HepG2 (cell line): Measurements from ENCODE around the gene GPS1. TPM values are rescaled to one million over a fixed set of nuclear protein-coding genes. Genes with fewer than 3 reads are reported as not detected.

Experiments
- ATAC-seq: fragments of 200-7000 bp; cut with Tn5 transposase; 3 replicates; pipeline ENCODE4 v1.9.1; 2020; ENCODE audit warnings: mild to moderate bottlenecking, moderate library complexity
- BruUV-seq: library from RNA; stranded (reverse); fragments of 400-500 nt; replicated peaks from 2 replicates; lab custom pipeline; 2021; lab: Mats Ljungman, UMichigan
- CTCF ChIA-PET: fragments of 300-600 bp; formaldehyde crosslinking; extraction: SDS; loops from one replicate; lab custom pipeline; 2021; ENCODE audit warnings: low total read pairs, inconsistent platforms, low intra/inter-chr PET ratio; lab: Yijun Ruan, JAX
- POLR2A ChIA-PET: fragments of 350-600 bp; sonication (Branson Sonifier 250); formaldehyde crosslinking; loops from one replicate; lab custom pipeline; 2020; ENCODE audit warnings: antibody characterized with exemption, inconsistent platforms; lab: Yijun Ruan, JAX
- DNase-seq: peaks from one replicate; pipeline ENCODE4 v3.0.0-alpha.2; 2015; ENCODE audit warnings: low spot score
- FAIRE-seq: peaks from 3 replicates; lab custom pipeline; 2011; peaks lifted over from hg19 to GRCh38; lab: Jason Lieb, UNC
- H2AFZ ChIP-seq: one replicate; pipeline ENCODE4 v1.6.1; 2011; ENCODE audit warnings: low read length, inconsistent platforms
- H3K27ac ChIP-seq: fragments of 300-600 bp; 3 replicates; pipeline ENCODE4 v1.8.0; 2011; ENCODE audit warnings: mixed run types, mild to moderate bottlenecking, mixed read lengths, low read length, inconsistent platforms; ENCODE audit not compliant: insufficient read depth; ENCODE audit errors: extremely low read length
- H3K27me3 ChIP-seq, 2 experiments: fragments of 200-600 bp in 1 of 2; 2 replicates in 1 of 2; 3 replicates in 1 of 2; pipeline versions ENCODE4 v1.6.0 to v1.8.0; 2011; ENCODE audit warnings: low read length in 2 of 2, mild to moderate bottlenecking in 2 of 2, moderate library complexity in 2 of 2, inconsistent platforms in 1 of 2; ENCODE audit not compliant: insufficient read depth in 2 of 2, control insufficient read depth in 1 of 2
- H3K36me3 ChIP-seq, 2 experiments: fragments of 200-600 bp in 1 of 2; replicated peaks in 1 of 2; 2 replicates in 1 of 2; 3 replicates in 1 of 2; pipeline versions ENCODE4 v1.5.1 to v1.8.0; 2011; ENCODE audit warnings: low read length in 2 of 2, inconsistent platforms in 1 of 2; ENCODE audit not compliant: insufficient read depth in 2 of 2, control insufficient read depth in 1 of 2
- H3K4me1 ChIP-seq: 2 replicates; pipeline ENCODE4 v1.5.1; 2012; ENCODE audit warnings: low read length, inconsistent platforms; ENCODE audit not compliant: insufficient read depth
- H3K4me2 ChIP-seq: 2 replicates; pipeline ENCODE4 v1.6.0; 2011; ENCODE audit warnings: low read depth, low read length, inconsistent platforms
- H3K4me3 ChIP-seq, 3 experiments: fragments of 200-600 bp in 1 of 3; sonication (generic), shearing (Covaris generic) in 1 of 3; replicated peaks in 1 of 3; 2 replicates each; pipeline ENCODE4 v1.5.1; 2011 to 2016; ENCODE audit warnings: low read length in 3 of 3, inconsistent platforms in 2 of 3, low read depth in 2 of 3, mild to moderate bottlenecking in 2 of 3, control low read depth in 1 of 3, mixed read lengths in 1 of 3; ENCODE audit not compliant: insufficient read depth in 1 of 3
- H3K79me2 ChIP-seq: one replicate; pipeline ENCODE4 v1.6.1; 2011; ENCODE audit warnings: low read length, inconsistent platforms; ENCODE audit not compliant: insufficient read depth
- H3K9ac ChIP-seq: 2 replicates; pipeline ENCODE4 v1.6.0; 2011; ENCODE audit warnings: mild to moderate bottlenecking, low read depth, low read length, inconsistent platforms; ENCODE audit not compliant: insufficient read depth
- H3K9me3 ChIP-seq: 2 replicates; pipeline ENCODE4 v1.5.1; 2012; ENCODE audit warnings: mild to moderate bottlenecking, low read length
- H4K20me1 ChIP-seq: 2 replicates; pipeline ENCODE4 v1.6.0; 2011; ENCODE audit warnings: inconsistent platforms, mild to moderate bottlenecking, low read length, moderate library complexity; ENCODE audit not compliant: insufficient read depth
- AGO2 ChIP-seq: fragments of 200-400 bp; formaldehyde crosslinking; optimal IDR thresholded peaks from 2 replicates; pipeline ENCODE3; 2017; ENCODE audit warnings: mild to moderate bottlenecking, low read depth, low read length, moderate library complexity
- ARNT2 ChIP-seq: sonication (generic); formaldehyde crosslinking; IDR thresholded peaks from 2 replicates; pipeline ENCODE4 v1.8.0; 2022; ENCODE audit warnings: mild to moderate bottlenecking, low read depth, missing genetic modification reagents, moderate library complexity
- NR2C2 ChIP-seq: sonication (generic); formaldehyde crosslinking; IDR thresholded peaks from 2 replicates; pipeline ENCODE4 v1.4.0; 2020; ENCODE audit warnings: missing genetic modification reagents, mild to moderate bottlenecking, moderate library complexity, borderline replicate concordance
- PCBP1 ChIP-seq: fragments of 200-400 bp; formaldehyde crosslinking; IDR thresholded peaks from 2 replicates; pipeline ENCODE4 v1.6.1; 2017; ENCODE audit warnings: mild to moderate bottlenecking, low read depth, low read length, borderline replicate concordance
- RBFOX2 ChIP-seq: fragments of 200-400 bp; formaldehyde crosslinking; IDR thresholded peaks from 2 replicates; pipeline ENCODE4 v1.6.1; 2017; ENCODE audit warnings: low read depth, mild to moderate bottlenecking, low read length
- RFXAP ChIP-seq: sonication (generic); formaldehyde crosslinking; IDR thresholded peaks from 2 replicates; pipeline ENCODE4 v1.4.0; 2020; ENCODE audit warnings: missing genetic modification reagents, borderline replicate concordance
- SRY ChIP-seq: sonication (generic); formaldehyde crosslinking; IDR thresholded peaks from 2 replicates; pipeline ENCODE4 v1.8.0; 2022; ENCODE audit warnings: mild to moderate bottlenecking, missing genetic modification reagents
- ZMYM4 ChIP-seq: sonication (generic); formaldehyde crosslinking; IDR thresholded peaks from 2 replicates; pipeline ENCODE4 v1.8.1; 2023; ENCODE audit warnings: mild to moderate bottlenecking, missing genetic modification reagents
- WGBS: methylation state at CpG from one replicate; pipeline ENCODE4 v1.1.6; 2017; ENCODE audit warnings: low lambda C conversion rate; 5-methylcytosine and 5-hydroxymethylcytosine counted together
- in situ Hi-C: cut with HindIII; loops from 2 replicates; pipeline ENCODE4 v1.10.0; 2017; ENCODE audit warnings: low pct_unique_long_range_greater_than_20kb; ENCODE audit not compliant: extremely low pct_ligation_motif_present
- intact Hi-C: fragments of 100-400 bp; cut with micrococcal nuclease; formaldehyde crosslinking; loops from one replicate; pipeline ENCODE4 v1.10.0; 2022; ENCODE audit not compliant: unreplicated experiment
- polyA plus RNA-seq, 8 experiments: library from polyadenylated mRNA; depleted of rRNA in 3 of 8; stranded (reverse) in 7 of 8; unstranded in 1 of 8; fragments of >200 nt; fragmentation: Illumina TruSeq in 4 of 8; extraction: Trizol in 4 of 8; gene quantifications; 2 replicates each; pipeline versions ENCODE4 v1.2.1 to v1.2.3, GENCODE V29; 2011 to 2016; ENCODE audit warnings: low read depth in 4 of 8, missing spikeins in 1 of 8, mixed read lengths in 1 of 8; ENCODE audit not compliant: insufficient read depth in 1 of 8
- total RNA-seq, 5 experiments: library from RNA; depleted of rRNA; stranded (reverse); fragments of >200 nt; fragmentation: Illumina TruSeq; extraction: Trizol; gene quantifications; 2 replicates each; pipeline ENCODE4 v1.2.3, GENCODE V29; 2016; ENCODE audit warnings: low read depth in 1 of 5

Gene GPS1
- total and polyA plus RNA-seq, 2 of the 13 experiments (the other 11 are each of a cell fraction or from before 2014, with no cell fraction given): 124 to 128 TPM

DNA sequence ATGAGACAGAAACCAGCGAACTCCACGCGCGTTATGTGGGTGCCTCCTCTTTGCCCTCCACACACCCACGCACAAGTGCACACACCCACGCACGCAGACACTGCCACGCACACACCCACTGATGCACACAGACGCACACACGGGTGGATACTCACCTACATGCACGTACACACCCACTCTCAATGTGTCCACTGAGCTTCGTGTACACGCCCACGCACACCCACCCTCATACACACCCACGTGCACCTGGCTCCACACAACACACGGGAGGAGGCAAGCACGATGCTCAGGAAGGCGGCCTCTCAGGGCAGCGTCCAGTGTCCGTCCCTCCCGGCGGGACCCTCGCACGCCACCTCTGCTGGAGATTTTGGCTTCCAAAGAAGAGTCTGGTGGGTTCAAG is 4.3 kb upstream of the GPS1 start (continued):
- TF ChIP-seq SRY (CRISPR knock-in tag) (no peak), RBFOX2 (peak; percentile 58), ARNT2 (no peak)

DNA sequence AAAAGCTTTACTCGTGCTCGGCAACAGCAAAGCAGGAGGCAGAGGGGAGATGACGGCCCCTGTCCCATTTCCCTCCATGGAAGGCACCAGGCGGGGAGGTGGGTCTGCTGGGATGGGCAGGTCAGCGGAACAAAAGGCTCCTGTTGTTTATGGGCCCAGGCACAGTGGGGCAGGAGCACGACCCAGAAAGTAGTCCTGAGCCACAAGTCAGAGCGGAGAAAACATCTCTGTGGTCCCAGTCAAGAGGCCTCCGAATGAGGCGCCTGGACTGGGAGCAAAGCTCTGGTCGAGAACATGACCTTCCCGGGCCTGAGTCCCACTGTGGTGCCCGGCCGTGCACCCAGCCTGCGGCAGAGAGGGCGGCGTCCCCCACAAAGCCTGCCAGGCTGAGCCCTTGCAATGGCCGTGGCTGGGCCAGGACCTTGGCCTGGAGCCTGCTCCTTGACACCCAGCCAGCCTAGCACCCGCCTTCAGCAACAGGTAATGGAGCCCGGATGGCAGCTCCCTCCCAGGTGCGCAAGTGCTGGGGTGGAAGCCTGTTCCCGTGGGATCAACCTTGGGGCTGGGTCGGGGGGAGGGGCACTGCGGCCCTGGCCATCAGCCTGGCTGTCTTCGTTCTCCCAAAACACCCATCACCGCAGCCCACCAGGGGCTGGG is 3.7 kb upstream of the GPS1 start:
- POLR2A ChIA-PET: no interaction called here

DNA sequence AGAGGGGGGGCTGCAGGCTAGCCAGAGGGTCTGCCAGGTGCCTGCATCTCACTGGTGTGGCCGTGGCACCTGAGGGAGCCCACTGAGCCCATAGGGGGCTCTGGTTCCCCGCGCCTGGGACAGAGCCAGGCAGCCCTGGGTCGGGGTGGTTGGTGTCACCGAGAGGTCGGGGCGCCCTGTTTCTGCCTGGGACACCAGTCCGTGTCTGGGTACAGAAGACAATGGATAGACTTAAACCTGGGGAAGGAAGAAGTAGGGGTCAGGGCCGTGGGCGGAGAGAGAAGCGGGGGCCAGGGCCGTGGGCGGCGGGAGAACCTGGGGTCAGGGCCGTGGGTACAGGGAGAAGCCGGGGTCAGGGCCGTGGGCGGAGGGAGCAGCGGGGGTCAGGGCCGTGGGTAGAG is 3.1 kb upstream of the GPS1 start:
- H3K36me3 ChIP-seq: peaks cover 8 to 29% of the 10 kb centered on the region in 2 experiments; a peak in 4 of 5 replicates
- H2AFZ ChIP-seq: no peak overlapping the region
- no peak for FAIRE-seq
- H3K4me1 ChIP-seq: peaks cover 40% of the 10 kb centered on the region
- TF ChIP-seq AGO2: peak; percentile 10
- no peak for TF ChIP-seq ZMYM4 (CRISPR knock-in tag)
- 0 out of 2 replicates have a peak, but pooled peaks have one; percentile 27 for TF ChIP-seq NR2C2 (CRISPR knock-in tag)
- peak; percentile 65; the same call in 1 of the 2 replicates for TF ChIP-seq RBFOX2
- H3K27ac ChIP-seq: no peak overlapping the region
- H3K4me3 ChIP-seq: no peak overlapping the region
- no peaks in the 10 kb centered on the region; the same call in 1 of the 2 replicates for H4K20me1 ChIP-seq
- ChIA-PET CTCF (no interaction called here), POLR2A (no interaction called here)
- 90% methylated on average over 20 of the region's 20 CpGs for WGBS
- no peak overlapping the region for H3K4me2 ChIP-seq
- H3K27me3 ChIP-seq: no peaks in the 10 kb centered on the region; a peak in 2 of 5 replicates
- ATAC-seq: no peak
- intact Hi-C loops: no loop called here
- peaks cover 35% of the 10 kb centered on the region for H3K79me2 ChIP-seq
- no peaks in the 10 kb centered on the region for H3K9me3 ChIP-seq
- no peak for DNase-seq
- no peak overlapping the region for H3K9ac ChIP-seq
- in situ Hi-C loops: no loop called here
- no TSS peak for BruUV-seq

More for the DNA sequence above, 3.7 kb upstream of the GPS1 start:
- Histone ChIP-seq H3K27me3 (no peaks in the 10 kb centered on the region; a peak in 2 of 5 replicates), H3K4me2 (no peak overlapping the region), H3K36me3 (peaks cover 8 to 29% of the 10 kb centered on the region in 2 experiments; a peak in 4 of 5 replicates), H3K9me3 (no peaks in the 10 kb centered on the region), H3K4me3 (no peak overlapping the region), H3K4me1 (peaks cover 40% of the 10 kb centered on the region), H3K79me2 (peaks cover 30% of the 10 kb centered on the region), H2AFZ (no peak overlapping the region), H3K9ac (no peak overlapping the region), H4K20me1 (no peaks in the 10 kb centered on the region; the same call in 1 of the 2 replicates), H3K27ac (no peak overlapping the region)
- CTCF ChIA-PET: no interaction called here
- no TSS peak for BruUV-seq
- no peak for ATAC-seq
- DNase-seq: no peak
- intact Hi-C loops (no loop called here), in situ Hi-C loops (no loop called here)
- FAIRE-seq: no peak
- 91% methylated on average over 14 of the region's 25 CpGs for WGBS
- TF ChIP-seq AGO2 (peak; percentile 64), RFXAP (CRISPR knock-in tag) (no peak), PCBP1 (0 out of 2 replicates have a peak, but pooled peaks have one; percentile 44)
